ENCODE measurements around the gene APPL1.

Gene APPL1

GRCh38 chr3:57234613-57235575 lies 7.4 kb downstream of the APPL1 start:
- TF ChIP-seq CTCF (IDR thresholded peaks at IDR 0.05; ENCODE audit: insufficient read depth, low read depth, low read length, missing control alignments), result no peak
- no peak overlapping the region for H3K4me3 ChIP-seq (ENCODE audit: low read length)
- DNase-seq (ENCODE audit: low read depth), result no peak

GRCh38 chr3:57244946-57245345 lies 17.4 kb downstream of the APPL1 start:
- no peak for TF ChIP-seq CTCF (IDR thresholded peaks at IDR 0.05; ENCODE audit: insufficient read depth, low read depth, low read length, missing control alignments)
- no peak overlapping the region for H3K4me3 ChIP-seq (ENCODE audit: low read length)
- no peak for DNase-seq (ENCODE audit: low read depth)

- TF ChIP-seq CTCF (IDR thresholded peaks at IDR 0.05; ENCODE audit: insufficient read depth, low read depth, low read length, missing control alignments), result no peak
- no peak for DNase-seq (ENCODE audit: low read depth)
- H3K4me3 ChIP-seq (ENCODE audit: low read length), result no peak overlapping the region
These were observed 24.9 kb downstream of the APPL1 start for GRCh38 chr3:57252404-57252803.

- no peak for DNase-seq (ENCODE audit: low read depth)
- no peak for TF ChIP-seq CTCF (IDR thresholded peaks at IDR 0.05; ENCODE audit: insufficient read depth, low read depth, low read length, missing control alignments)
These were observed 29.3 kb downstream of the APPL1 start for GRCh38 chr3:57256844-57257243.

GRCh38 chr3:57257678-57258077 lies 30.1 kb downstream of the APPL1 start:
- no peak for TF ChIP-seq CTCF (IDR thresholded peaks at IDR 0.05; ENCODE audit: insufficient read depth, low read depth, low read length, missing control alignments)
- H3K4me3 ChIP-seq (ENCODE audit: low read length), result no peak overlapping the region
- DNase-seq (ENCODE audit: low read depth), result peak; percentile 2

More at GRCh38 chr3:57256844-57257243, 29.3 kb downstream of the APPL1 start:
- H3K4me3 ChIP-seq (ENCODE audit: low read length), result no peak overlapping the region

GRCh38 chr3:57261119-57261518 lies 33.6 kb downstream of the APPL1 start:
- H3K4me3 ChIP-seq (ENCODE audit: low read length), result no peak overlapping the region
- no peak for DNase-seq (ENCODE audit: low read depth)
- TF ChIP-seq CTCF (IDR thresholded peaks at IDR 0.05; ENCODE audit: insufficient read depth, low read depth, low read length, missing control alignments), result no peak

Measured in epithelial cell of esophagus (primary cell).